HCT116 (cell line): Measurements from ENCODE around the gene ZDHHC14.

Source experiments
- ATF3 ChIP-seq: IDR thresholded peaks from 2 replicates; pipeline ENCODE4 v1.6.1; 2012
- CTCF ChIP-seq, 3 experiments: fragments of 200-600 bp in 1 of 3; sonication (generic) in 1 of 3; IDR thresholded peaks in 2 of 3; conservative IDR thresholded peaks in 1 of 3; 2 replicates each; pipeline ENCODE4 v1.5.1; 2012 to 2017; ENCODE audit warnings: low read depth in 2 of 3, low read length in 2 of 3, antibody characterized with exemption in 1 of 3, borderline replicate concordance in 1 of 3, control low read depth in 1 of 3, mild to moderate bottlenecking in 1 of 3, mixed read lengths in 1 of 3, mixed run types in 1 of 3, moderate library complexity in 1 of 3; ENCODE audit not compliant: insufficient read depth in 1 of 3
- EGR1 ChIP-seq: IDR thresholded peaks from 2 replicates; pipeline ENCODE4 v1.6.1; 2012; ENCODE audit warnings: low read depth
- EZH2 ChIP-seq: fragments of 200-600 bp; sonication (generic); IDR thresholded peaks from 2 replicates; pipeline ENCODE4 v1.6.1; 2017; ENCODE audit warnings: antibody characterized with exemption, mixed run types
- MAX ChIP-seq: IDR thresholded peaks from 2 replicates; pipeline ENCODE4 v1.6.1; 2012
- POLR2A ChIP-seq: IDR thresholded peaks from 2 replicates; pipeline ENCODE4 v1.7.0; 2011; ENCODE audit warnings: borderline replicate concordance; ENCODE audit not compliant: insufficient read depth, insufficient read length; ENCODE audit errors: extremely low read depth
- POLR2AphosphoS5 ChIP-seq: IDR thresholded peaks from 2 replicates; pipeline ENCODE4 v1.6.1; 2011; ENCODE audit warnings: mild to moderate bottlenecking, low read depth, low read length, moderate library complexity
- REST ChIP-seq: IDR thresholded peaks from 2 replicates; pipeline ENCODE4 v1.6.1; 2012; ENCODE audit warnings: low read depth
- TCF7L2 ChIP-seq: IDR thresholded peaks from 2 replicates; pipeline ENCODE4 v1.7.0; 2011; ENCODE audit warnings: borderline replicate concordance, inconsistent platforms; ENCODE audit not compliant: insufficient read depth, insufficient read length; ENCODE audit errors: extremely low read depth
- YY1 ChIP-seq: IDR thresholded peaks from 2 replicates; pipeline ENCODE4 v1.6.1; 2011; ENCODE audit warnings: low read length, low read depth, moderate library complexity, mild to moderate bottlenecking; ENCODE audit not compliant: insufficient replicate concordance; ENCODE audit errors: extremely low read depth
- ZNF274 ChIP-seq: fragments of 200-500 bp; sonication (Bioruptor generic); IDR thresholded peaks from 2 replicates; pipeline ENCODE4 v1.6.1; 2014; ENCODE audit warnings: mild to moderate bottlenecking, low read depth, low read length, inconsistent platforms

- TF ChIP-seq YY1 (no peak), CTCF (IDR thresholded peaks at IDR 0.05 in 2 of 3, conservative IDR thresholded peaks at IDR 0.05 in 1 of 3; ENCODE audit: borderline replicate concordance in 1 of 3, insufficient read depth in 1 of 3, low read depth in 2 of 3, low read length in 2 of 3) (no peak), ATF3 (no peak), POLR2A (no peak), POLR2AphosphoS5 (no peak), EGR1 (no peak), TCF7L2 (no peak), ZNF274 (no peak), MAX (no peak), EZH2 (no peak), REST (no peak)
Measured at GRCh38 chr6:157629220-157629619, 248.2 kb downstream of the ZDHHC14 start.
